ENCODE data around the gene PTCD1. TPM values are rescaled to one million over a fixed set of nuclear protein-coding genes. Genes with fewer than 3 reads are reported as not detected.

The PTCD1 gene
- total and polyA plus RNA-seq, 9 of the 15 experiments (the other 6 are each of a cell fraction or from before 2014, with no cell fraction given), result 0.46 to 17.1 (median 6.2) TPM

DNA sequence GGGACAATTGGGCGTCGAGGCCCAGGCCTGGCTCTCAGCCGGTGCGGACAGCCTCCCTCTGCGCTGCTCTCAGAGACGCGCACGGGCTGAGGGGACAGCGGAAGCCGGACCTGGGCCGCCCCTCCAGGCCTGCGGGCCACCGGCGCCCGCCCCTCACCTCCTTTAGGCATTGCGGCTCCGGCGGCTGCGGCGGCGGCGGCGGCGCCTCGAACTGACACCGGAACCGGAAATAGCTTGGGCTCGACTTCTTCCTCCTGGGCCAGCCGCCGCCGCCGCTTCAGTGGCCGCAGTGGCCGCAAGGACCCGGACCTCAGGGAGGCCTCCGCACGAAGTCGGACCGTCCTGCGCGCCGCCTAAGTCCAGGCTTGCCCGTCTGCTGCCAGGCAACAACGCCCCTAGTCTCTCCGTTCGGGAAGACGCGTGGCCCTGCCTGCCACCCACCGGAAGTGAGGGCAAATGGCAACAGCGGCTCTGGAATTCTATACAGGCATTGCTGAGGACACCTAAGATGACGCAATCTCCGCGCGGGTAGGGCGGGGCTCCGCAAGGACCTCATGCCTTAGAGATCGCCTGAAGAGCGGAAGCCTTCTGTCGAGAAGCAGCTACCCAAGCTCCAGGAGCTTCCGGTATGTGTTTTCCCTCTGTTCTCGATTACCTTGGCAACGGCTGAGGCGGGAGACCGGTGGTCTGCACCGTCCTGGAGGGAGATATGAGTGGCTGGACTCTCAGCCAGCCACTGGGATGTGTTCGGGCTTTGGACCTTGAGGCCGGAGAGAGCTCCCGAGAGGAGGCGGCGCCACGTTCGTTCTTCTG lies 30.0 kb downstream of the PTCD1 start, which contains the start of the genes BUD31 and PDAP1 (continued):
- no peak for TF ChIP-seq REST (IDR thresholded peaks at IDR 0.05; ENCODE audit: borderline replicate concordance)
- peak; percentile 76; the same call in 1 of the 2 replicates for TF ChIP-seq REST (CRISPR knock-in tag; IDR thresholded peaks at IDR 0.05; ENCODE audit: low read depth)
- no peak for TF ChIP-seq ZNF780A (CRISPR knock-in tag; IDR thresholded peaks at IDR 0.05)
- peak in 1 of 2 experiments; percentile 61 for TF ChIP-seq AFF1 (IDR thresholded peaks at IDR 0.05; ENCODE audit: low read depth in 1 of 2, partially characterized antibody in 2 of 2)
